LNCAP (cell line): ENCODE data around the gene CRIM1.

ENCODE experiments used
- TF ChIP-seq, protein P1 (sequence below): fragments of 450-650 bp; IDR thresholded peaks from 2 replicates; pipeline ENCODE4 v1.5.1; 2017; ENCODE audit warnings: mild to moderate bottlenecking

The CRIM1 gene

DNA sequence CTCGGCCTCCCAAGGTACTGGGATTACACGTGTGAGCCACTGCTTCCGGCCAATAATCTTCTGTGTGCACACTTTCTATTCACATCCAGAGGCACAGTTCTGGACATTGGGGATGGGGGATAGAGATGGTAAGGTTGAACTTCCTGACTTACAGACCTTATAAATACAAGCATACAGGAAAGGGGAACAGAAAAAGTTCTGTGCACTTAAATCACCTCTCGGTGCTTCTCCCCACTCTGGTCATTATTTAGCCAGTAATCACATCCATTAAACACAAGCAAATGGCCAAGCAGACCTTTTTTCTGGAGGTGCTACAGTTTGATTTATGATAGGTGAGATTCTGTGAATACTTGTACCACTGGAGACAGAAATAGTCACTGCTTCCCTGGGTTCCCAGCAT lies 110.6 kb downstream of the CRIM1 start:
- TF ChIP-seq, protein P1, sequence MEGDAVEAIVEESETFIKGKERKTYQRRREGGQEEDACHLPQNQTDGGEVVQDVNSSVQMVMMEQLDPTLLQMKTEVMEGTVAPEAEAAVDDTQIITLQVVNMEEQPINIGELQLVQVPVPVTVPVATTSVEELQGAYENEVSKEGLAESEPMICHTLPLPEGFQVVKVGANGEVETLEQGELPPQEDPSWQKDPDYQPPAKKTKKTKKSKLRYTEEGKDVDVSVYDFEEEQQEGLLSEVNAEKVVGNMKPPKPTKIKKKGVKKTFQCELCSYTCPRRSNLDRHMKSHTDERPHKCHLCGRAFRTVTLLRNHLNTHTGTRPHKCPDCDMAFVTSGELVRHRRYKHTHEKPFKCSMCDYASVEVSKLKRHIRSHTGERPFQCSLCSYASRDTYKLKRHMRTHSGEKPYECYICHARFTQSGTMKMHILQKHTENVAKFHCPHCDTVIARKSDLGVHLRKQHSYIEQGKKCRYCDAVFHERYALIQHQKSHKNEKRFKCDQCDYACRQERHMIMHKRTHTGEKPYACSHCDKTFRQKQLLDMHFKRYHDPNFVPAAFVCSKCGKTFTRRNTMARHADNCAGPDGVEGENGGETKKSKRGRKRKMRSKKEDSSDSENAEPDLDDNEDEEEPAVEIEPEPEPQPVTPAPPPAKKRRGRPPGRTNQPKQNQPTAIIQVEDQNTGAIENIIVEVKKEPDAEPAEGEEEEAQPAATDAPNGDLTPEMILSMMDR: no peak

DNA sequence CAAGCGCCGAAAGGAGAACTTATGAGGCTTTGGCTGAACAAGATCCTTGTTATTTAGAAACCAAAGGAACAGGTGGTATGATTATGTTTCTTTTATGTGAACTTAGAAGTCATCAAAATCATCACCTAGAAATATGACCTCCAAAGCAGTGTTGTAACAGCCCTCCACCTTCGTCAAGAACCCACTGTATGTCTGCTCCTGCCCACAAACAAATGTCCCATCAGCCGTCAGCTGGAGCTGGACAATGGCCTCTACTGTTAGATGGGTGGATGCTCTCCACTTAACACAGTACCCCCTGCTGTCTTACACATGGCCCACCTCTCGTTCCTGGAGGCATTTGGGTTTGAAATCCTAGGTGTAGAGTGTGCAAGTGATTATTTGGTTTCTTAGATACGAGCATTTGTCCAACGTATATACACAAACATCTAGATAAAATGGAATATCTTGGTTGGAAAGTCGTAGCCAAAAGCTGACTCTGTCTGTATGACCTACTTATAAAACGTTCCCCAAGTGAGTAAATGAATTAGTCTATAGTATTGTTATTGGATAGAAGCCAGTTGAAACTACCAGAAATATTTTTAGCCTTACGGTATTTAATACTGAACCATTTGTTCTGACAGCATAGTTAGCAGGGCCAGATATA lies 113.0 kb downstream of the CRIM1 start:
- TF ChIP-seq, protein P1: no peak

DNA sequence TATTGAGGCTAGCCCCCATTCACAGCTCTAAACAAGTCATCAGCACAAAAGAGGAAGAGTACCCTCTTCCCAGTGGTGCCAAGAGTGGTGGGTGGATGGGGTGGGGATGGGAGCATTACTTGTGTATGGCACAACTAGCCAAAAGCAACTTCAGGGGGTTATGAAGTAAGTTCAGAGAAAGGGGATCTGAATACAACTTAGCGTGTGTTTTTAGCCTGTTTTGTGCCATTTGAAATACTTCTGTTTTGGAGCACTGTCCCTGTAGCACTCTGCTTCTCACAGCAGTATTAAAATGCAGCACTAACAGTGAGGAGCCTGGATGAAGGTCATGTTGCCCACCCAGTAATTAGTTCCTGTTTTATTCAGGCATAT lies 113.5 kb downstream of the CRIM1 start:
- TF ChIP-seq, protein P1: no peak

DNA sequence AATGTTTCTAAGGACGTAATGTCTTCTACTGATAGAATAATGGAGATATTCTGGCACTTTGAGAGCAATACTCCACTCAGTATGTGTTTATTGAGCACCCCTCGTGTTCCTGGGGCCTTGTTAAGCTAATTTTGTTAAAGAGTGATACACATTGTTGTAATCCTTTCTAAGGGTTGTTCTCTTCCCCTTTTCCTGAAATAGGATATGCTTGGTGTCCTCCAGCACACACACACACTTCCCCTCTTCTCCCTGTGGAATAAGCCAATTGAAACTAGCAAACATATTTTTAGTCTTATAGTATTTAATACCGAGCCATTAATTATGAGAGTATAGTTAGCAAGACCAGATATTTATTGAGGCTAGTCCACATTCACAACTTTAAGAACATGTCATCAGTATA lies 114.1 kb downstream of the CRIM1 start:
- TF ChIP-seq, protein P1: no peak

DNA sequence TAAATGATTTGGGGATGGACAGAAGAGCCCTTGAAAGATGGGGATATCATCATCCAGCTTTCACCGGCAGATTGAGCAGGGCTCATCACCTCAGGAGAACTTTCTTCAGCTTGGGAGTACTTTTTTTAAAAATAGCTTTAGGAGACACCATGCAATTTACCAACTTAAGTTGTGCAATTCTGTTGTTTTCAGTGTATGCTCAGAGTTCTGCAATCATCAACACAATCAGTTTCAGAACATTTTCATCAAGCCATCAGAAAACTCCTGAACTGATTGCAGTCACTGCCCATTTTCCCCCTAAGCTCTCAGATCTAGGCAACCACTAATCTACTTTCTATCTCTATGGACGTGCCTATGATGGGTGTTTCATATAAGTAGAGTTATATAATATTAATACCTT lies 117.7 kb downstream of the CRIM1 start:
- TF ChIP-seq, protein P1: no peak

DNA sequence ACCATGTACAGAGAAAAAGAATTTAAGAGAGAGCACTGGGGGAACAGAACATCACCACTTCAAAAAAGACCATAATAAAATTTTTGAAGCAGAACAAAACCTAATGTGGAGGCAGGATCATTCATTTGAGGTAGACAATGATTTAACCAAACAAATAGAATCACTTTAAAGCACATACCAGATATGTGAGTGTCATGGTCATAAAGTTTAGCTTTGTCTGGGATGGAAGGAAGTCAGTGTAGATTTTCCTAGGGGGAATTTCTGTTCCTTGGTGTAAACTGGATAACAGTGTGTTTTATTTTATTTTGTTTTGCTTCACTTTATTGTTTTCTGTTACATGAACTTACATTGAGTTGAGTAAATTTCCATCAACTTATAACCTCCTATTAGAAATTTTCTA lies 120.8 kb downstream of the CRIM1 start:
- TF ChIP-seq, protein P1: no peak

DNA sequence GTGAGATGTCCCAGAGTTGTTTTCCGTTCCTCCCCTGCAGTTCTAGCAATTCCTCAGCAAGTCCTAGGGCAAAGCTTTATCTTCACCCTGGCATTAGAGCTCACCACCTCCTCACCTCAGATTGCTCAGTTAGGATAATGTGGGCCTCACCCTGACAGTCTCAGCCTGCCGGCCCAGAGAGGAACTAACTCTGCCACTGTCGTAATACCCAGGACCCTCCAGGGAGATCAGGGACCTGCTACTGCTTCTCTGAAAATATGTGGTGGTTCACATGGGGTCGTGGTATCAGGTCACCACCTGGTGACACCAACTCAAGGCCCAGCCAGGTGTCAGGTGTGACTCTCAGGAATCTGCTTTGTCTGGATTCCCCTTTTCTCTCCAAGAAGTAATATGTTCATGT lies 121.7 kb downstream of the CRIM1 start:
- TF ChIP-seq, protein P1: no peak

DNA sequence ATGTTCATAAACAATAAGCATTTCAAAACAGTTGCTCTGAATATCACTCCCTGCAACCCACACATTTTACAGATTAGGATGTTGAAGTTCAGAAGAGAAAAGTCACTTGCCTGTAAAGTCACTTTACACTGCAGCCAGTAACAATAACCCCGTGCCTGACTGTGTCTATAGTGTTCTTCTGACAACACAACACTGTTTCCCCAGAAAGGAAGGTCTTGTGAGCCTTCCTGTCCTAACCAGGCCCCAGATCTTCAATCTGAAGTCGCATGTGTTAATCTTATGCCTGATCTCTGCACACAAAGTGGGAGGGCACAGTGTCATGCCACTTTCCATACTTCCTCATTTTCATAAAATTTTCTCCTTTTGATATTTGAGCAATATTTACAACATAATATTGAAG lies 122.2 kb downstream of the CRIM1 start:
- TF ChIP-seq, protein P1: no peak
